GM18873 (cell line): Measurements from ENCODE around the gene ALPP.
"Not testable (repeated sequence)": the region's sequence is repeated elsewhere in the genome, so short reads cannot be mapped to it uniquely, and the experiment has no call there.

Experiments used
- ATAC-seq: cut with Tn5 transposase; IDR thresholded peaks from one replicate; pipeline ENCODE4 v1.9.1; 2021; ENCODE audit warnings: mild to moderate bottlenecking, moderate library complexity, moderate number of reproducible peaks; ENCODE audit not compliant: unreplicated experiment, low FRiP score

The ALPP gene

DNA sequence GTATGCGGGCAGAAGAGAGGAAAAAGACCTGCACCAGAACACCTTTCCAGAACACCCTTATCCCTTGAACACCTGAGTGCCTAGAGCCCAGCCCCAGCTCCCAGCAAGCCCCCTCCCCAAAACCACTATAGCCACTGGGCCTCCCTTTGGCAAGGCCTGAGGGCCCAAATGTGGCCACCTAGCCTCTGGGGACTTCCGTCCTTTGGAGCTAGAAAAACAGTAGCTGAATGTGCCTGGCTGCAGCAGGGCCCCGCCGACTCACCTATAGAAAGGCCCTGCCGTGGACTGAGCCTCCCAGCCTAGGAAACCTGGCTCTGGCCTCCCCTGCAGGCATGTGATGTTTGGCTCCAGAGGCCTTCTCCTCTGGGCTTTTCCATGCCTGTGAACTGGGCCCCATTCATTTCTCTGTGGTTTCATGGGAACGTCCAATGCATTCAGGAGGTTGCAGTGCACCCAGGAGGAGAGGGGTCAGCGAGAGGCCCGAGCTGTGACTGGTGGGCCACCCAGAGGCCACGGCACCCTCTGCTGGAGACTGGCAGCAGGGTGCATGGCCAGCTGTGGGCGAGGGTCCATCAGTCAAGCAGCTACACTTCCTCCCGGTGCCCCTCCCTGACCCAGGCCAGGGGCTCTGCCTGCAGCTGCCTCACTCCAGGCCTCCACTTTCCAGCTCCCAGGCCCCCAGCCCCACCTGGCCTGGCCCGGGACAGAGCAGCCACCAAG lies 15.3 kb upstream of the ALPP start:
- ATAC-seq: not testable (repeated sequence)

DNA sequence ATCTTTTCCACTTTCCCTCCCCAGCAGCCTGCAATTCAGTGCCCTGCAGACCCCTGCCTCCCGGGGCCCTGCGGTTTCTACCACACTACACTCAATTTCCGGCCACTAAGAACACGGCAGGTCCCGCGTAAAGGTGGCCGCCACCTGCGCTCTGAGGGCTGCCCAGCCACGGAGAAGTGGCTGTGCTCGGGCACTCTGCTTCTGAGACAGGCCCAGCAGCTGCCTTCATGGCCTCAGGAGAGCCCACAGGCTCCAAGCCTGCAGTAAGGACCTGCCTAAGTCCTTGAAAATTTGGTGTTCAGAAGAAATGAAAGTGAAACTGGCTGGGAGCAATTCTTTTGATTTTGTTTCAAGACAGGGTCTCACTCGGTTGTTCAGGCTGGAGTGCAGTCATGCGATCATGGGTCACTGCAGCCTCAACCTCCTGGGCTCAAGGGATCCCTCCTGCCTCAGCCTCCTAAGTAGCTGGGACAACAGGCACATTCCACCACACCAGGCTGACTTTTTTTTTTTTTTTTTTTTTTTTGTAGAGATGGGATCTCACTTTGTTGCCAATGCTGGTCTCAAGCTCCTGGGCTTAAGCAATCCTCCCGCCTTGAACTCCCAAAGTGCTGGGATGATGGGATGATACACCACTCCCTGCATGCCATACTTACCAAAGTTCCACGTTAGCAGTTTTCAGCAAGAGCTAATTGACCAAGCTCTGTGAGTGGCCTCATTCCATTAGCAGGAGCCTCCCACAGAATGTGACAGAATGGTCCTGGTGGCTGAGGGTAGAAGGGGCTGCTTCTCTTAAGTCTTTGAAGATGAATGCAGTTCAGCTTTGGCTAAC lies 14.6 kb upstream of the ALPP start:
- no peak for ATAC-seq

DNA sequence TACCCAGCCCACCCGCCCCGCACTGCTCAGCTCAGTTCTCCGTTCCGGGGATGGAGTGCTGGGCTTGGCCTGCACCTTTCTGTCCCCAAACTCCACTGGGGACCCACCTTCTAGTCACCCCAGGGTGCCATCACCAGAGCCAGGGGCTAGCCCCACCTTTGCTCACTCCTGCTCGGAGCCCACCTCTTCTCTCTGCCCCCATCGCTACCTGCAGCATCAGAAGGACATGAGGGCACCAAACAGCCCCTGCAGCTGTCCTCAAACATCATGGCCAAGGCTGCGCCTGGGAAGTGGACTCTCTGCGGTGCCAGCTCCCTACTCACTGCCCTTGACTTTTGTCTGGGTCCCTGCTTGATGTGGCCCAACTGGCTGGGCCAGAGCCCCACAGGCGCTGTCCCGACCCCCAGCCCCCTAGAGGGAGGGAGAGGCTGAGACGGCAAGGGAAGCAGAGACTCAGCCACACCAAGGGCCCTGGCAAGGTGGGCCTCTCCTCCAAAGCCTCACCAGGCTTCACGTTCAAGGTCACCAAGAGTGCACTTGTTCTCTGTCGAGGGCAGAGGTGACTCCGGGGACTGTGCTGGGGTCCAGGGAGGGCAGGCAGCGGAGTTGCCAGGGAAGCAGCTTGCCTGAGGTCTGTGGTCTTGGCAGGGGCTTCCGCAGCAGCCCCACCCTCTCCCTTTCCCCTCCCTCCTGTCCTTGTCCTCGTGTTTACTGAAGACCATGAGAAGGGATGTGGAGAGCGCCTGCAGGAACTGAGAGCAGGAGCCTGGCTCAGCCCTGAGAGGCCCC lies 13.6 kb upstream of the ALPP start:
- not testable (repeated sequence) for ATAC-seq

DNA sequence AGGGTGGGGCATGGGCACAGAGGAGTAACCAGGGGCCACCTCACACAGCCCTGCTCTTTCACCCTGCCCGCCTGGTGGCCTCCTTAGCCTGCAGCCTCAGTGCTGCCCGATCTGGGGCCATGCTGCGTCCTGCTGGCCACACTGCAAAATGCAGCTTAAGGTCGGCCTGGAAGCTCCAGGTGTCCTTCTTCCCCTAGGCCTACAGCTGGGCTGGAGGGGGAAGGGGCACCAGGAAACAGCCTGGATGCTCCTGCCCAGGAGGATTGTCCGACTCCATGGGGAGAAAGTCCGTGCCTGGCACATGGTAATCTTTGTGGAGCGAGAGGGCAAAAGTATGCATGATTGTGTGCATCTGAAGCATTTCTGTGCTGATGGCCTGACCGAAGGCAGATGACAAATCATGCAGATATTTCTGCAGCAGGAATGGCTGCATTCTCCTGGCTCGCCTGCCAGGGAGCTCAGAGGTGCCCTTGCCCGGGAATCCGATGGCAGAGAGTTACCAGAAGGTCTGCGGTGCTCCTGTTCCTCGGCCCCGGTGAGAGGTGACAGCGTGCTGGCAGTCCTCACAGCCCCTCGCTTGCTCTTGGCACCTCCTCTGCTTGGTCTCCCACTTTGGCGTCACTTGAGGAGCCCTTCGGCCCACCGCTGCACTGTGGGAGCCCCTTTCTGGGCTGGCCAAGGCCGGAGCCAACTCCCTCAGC lies 12.8 kb upstream of the ALPP start:
- ATAC-seq: no peak

DNA sequence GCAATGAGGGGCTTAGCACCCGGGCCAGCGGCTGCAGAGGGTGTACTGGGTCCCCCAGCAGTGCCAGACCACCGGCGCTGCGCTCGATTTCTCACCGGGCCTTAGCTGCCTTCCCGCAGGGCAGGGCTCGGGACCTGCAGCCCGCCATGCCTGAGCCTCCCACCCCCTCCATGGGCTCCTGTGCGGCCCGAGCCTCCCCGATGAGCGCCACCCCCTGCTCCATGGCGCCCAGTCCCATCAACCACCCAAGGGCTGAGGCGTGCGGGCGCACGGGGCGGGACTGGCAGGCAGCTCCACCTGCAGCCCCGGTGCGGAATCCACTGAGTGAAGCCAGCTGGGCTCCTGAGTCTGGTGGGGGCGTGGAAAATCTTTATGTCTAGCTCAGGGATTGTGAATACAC lies 12.1 kb upstream of the ALPP start:
- not testable (repeated sequence) for ATAC-seq

DNA sequence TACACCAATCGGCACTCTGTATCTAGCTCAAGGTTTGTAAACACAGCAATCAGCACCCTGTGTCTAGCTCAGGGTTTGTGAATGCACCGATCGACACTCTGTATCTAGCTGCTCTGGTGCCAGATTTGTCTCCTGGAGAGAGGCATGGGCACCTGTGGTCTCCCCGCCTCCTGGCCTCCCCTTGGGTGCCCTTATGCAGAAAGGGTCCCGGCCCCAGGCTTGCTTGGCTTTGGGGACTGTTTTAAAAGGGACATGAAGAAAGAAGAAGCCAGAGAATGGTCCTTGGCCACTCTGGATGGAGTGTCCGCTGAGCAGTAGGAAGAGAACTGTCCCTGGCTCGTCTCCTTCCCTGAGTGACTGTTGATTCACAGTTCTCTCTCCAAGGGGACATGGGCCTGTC lies 11.5 kb upstream of the ALPP start:
- ATAC-seq: no peak

DNA sequence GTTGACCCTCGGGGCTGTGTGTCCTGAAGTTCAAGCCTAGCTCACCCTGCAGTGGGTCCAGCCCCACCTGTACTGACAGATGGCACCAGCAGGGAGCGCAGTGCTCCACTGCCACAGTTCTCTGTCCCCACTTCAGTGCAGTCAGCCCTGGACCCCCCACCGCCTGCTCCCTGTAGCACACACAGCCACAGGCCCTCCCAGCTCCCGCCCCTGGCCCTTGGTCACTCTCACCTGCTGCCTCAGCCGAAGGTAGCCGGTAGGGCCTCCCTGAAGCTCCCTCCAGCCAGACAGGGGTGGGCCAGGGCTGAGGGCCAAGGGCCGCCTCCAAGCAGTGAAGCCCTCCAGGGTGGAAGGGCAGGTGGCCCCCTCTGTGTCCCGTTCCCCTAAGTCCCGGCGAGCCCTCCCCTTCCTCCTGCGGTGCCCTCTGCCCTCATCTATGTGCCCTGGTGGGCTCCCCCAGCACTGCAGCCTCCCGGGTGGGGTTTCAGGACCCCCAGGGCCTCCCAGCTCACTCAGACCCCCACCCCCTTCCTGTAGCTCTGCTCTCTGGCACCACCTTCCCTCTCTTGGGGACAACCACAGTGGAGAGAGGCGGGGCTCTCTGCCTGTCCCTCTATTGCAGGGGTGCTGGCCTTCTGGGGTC lies 10.8 kb upstream of the ALPP start:
- ATAC-seq: no peak

DNA sequence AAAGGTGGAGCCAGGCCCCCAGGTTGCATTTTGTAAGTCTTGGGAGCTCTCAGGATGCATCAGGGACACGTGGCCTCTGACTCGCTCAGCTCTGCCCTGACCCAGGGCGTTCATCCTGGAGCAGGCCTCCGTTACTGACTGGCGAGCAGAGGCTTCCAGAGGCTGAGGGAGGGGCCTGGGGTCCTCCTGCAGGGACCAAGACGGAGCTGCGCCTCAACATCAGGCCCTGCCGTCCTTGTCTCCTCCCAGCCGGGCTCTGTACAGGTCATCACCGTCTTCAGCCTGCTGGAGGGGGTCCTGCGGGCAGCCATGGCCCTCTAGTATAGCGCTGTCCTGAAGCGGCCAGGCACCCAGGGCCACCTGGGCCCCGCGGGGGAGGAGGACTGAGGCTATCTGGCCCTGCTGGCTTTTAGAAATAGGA lies 10.2 kb upstream of the ALPP start:
- no peak for ATAC-seq

DNA sequence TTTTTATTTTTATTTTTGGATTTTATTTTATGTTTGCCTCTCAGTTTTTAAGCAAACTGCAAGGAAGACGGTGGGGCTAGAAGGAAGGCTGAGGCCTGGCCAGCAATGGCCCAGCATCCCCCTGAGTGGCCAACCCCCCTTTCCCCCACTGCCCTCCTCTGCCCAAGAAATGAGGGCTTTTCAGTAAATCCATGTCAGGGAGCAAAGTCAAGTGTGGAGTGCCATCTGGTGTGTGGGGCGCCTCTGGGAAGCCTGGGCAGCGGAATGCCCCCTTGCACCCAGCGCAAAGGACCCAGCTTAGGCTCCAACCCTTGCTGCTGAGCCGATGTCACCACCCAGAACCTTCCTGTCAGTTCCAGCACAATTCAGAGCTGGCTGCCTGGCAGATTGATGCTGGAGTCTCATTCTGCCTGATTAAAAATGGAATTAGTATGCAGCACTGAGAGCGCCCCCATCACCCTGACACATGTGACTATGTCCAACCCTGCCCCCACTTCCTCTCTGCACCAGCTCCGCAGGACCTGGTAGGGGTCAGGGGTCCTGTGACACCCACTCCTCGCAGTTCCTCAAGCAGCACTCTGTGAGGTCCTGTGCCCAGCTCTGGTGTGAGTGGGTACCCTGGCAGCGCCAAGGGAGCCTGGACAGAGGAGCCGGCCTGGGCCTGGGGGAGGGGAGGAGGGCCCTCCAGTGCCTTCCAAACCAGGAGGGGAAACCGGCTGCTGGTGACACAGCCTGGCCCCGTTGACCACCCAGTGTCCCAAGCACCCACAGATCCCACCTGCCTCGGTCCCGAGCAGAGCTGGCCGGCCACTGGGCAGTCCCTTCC lies 9.2 kb upstream of the ALPP start:
- ATAC-seq: no peak

DNA sequence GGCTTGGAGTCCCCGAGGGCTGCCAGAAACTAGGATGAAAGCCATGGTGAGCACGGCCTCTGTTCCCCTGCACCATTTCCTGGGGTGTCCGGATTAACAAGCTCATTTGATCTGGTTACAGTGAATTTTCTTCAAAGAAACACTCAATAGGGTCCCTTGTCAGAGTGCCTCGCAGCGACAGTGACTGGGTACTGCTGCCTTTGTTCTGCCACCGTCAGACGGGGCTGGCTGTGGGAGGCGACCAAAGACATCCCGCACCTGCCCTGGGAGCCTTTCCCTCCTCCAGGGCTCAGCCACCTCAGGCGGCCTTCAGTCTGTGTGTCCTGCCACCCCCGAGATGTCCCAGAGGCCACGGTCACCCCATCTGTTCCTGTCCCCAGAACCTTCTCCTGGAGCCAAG lies 8.5 kb upstream of the ALPP start:
- ATAC-seq: not testable (repeated sequence)

DNA sequence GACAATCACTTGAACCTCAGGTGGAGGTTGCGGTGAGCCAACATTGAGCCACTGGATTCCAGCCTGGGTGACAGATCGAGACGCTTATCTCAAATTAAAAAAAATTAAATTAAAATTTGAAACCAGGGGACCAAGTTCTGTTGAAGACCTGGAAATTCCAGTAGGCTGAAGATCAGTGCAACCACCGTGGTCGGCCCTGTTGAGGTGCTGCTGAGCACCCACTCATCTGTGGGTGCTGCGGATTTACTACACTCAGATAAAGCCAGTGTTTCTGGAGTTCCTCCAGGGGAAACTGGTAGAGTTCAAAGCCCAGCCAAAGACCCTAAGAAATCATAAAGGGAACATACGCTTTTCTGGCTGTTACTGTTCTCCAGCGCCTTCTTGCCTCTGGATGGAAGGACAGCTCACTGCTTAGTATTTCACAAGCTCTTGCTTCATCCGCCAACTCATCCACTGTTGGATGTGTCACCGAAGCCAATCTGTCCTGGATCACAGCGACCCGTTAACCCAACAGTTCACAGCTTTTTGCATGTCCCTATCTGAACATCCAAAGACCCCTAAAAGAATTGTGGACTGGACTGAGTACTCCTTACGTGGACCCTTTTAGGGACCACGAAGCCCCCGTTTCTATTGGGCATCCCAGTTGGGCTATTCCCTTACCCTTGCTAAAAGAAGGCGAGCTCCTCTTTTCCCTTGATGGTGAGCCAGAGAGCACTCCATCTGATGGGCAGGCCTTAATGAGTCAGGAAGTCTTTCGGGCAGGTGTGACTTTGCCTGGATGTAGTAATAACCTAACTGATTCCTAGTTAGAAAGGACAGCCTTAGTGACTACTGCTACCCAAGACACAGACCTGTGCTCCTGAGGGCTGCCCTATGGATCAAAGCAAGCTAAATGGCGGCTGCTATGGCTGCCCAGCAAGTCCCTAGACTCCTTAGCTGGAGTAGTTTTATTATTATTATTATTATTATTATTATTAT lies 6.0 kb upstream of the ALPP start:
- ATAC-seq: no peak

DNA sequence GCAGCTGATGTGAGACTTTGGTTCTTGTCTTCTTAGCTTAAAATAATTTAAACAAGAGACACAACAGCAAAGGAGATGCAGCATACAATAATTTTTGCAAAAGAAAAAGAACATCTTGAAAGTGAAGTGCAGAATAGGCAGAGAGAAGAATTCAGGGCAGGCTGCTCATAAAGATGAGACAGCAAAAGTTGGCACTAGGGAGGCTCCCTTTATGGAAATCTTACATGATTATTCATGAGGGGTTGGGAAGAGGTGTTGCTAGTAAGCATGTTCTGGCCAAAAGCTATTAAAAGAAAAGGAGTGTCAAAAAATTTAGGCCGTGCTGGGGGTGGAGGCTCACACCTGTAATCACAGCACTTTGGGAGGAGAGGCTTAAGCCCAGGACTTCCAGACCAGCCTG lies 4.2 kb upstream of the ALPP start:
- ATAC-seq: no peak

DNA sequence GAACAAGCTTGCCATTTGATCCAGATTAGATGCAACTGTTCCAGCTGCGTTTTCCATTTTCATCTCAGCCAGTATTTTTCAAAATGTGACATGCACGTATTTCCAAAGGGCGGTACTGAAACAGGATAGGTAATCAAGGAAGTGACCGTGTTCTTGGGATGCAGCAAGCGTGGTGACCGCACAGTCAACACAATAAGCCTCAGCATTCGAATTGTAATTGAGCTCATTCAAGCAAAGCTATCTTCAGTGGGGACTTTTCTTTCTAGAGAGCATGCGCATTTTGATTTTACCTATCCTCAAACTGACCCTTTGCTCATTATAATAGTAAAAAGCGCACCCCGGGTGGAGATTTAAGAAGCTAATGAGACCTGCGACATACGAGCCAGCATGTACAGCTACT lies 3.4 kb upstream of the ALPP start:
- no peak for ATAC-seq

DNA sequence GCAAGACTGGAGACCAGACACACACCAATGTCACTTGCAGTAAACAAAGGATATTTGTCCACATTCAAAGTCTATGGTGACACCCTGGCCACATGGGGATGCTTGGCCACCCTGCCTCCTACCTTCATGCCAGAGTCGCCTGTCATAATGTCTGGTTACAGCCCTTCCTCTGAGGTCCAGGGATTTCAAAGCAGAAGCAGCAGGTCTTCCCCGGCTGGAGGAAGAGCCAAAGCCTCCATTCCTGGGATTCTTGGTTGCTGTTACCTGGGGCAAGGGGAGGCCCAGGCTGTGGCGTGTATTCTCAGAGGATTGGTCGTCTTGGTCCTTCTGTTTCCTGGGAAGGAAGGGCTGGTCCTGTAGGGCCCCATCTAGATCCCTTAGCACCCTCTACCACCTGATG lies 2.3 kb upstream of the ALPP start:
- no peak for ATAC-seq

DNA sequence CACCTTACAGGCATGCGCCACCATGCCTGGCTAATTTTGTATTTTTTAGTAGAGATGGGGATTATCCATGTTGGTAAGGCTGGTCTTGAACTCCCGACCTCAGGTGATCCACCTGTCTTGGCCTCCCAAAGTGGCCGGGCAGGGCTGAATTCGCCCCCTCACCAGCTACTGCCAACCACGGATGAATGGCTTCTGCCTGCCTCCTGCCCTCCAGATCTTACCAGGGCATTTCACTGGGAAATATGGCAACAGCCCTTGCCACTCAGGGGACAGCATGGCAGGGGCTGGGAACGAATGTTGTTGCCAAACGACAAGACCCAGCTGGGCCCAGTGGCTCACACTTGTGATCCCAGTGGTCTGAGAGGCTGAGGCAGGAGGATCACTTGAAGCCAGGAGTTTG lies 1.8 kb upstream of the ALPP start:
- no peak for ATAC-seq

DNA sequence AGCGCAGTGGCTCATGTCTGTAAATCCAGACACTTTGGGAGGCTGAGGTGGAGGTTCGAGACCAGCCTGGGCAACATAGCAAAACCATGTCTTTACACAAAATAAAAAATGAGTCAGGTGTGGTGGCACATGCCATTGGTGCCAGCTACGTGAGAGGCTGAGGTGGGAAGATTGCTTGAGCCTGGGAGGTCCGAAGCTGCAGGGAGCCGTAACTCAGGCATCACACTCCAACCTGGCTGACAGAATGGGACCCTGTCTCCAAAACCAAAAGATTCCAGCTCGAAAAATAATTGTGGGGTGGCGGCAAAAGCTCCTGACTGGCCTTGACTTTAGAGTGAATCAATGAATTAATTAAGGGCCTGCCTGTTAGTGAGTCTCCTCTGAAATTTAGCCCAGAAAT lies 1.2 kb upstream of the ALPP start:
- no peak for ATAC-seq

DNA sequence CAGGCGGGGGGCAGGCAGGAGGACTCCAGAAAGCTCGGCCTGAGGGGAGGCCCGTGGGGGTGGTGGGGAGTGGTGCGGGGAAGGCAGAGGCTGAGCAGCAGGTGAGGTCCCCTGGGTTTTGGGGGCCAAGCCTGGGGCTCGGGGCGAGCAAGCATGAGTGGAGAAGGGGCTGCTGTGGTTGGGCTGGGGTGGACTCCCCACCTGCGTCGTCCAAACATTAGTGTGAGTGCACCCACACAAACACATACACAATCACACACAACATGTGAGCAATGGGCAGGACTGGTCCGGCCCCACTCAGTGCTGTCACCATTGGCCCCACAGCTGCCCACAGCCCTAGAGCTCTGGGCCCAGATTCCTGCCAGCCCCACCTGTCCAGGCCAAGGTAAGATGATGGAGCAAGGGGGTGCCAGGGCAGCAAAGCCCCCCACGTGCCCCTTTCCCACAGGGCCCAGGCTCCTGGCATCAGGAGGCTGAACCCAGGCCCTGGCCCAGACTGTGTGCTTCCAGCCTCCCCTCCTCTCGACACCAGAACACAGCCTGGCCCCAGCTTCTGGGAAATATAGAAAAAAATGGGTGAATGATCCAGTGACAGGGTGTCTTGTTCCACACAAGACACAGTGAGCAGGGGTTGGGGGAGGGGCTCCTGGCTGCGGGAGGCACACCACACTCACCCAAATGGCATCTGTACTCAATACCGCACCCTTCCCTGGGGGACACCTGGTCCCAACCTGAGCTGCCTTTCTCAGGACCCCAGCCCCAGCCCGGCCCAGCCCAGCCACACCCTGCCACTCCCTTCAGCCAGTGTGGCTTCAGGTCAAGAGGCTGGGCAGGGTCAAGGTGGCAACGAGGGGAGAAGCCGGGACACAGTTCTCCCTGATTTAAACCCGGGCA lies 463 bp upstream of the ALPP start:
- ATAC-seq: no peak
